ENCODE data around the gene FAM53B.

FAM53B gene

DNA sequence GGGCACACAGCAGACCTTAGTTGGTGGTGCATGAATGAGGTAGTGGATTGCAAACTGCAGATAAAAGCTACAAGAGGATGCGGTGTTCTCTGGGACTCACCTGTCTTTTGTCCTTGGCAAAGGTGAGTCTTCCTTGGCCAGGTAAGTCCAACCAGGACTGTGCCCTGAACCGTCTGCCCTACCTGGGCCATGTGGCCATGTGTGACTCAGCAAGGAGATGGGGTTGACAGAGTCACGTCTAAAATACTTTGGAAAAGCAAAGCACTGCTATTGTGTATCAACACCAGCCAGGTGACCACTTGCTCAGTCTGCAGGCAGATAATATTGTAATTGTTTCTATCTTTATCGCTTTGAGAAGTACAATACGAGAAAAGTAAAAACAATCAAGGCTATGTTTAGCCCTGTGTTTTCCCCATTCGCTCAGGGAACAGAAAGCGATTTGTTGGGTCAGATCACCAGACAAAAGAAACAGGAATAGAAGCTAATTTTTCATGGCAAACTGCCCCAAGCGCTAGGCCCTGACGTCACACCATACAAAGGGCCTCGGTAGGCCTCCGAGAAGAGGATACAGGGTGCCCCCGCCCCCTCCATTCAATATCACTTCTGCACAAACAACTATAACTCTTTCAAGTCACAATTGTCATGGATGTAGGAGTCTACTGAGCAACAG, 57.3 kb downstream of the FAM53B start:
- no peak for DNase-seq (ENCODE audit: extremely low read depth, low read depth)
- TF ChIP-seq, protein P1, sequence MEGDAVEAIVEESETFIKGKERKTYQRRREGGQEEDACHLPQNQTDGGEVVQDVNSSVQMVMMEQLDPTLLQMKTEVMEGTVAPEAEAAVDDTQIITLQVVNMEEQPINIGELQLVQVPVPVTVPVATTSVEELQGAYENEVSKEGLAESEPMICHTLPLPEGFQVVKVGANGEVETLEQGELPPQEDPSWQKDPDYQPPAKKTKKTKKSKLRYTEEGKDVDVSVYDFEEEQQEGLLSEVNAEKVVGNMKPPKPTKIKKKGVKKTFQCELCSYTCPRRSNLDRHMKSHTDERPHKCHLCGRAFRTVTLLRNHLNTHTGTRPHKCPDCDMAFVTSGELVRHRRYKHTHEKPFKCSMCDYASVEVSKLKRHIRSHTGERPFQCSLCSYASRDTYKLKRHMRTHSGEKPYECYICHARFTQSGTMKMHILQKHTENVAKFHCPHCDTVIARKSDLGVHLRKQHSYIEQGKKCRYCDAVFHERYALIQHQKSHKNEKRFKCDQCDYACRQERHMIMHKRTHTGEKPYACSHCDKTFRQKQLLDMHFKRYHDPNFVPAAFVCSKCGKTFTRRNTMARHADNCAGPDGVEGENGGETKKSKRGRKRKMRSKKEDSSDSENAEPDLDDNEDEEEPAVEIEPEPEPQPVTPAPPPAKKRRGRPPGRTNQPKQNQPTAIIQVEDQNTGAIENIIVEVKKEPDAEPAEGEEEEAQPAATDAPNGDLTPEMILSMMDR (IDR thresholded peaks at IDR 0.05; ENCODE audit: low read depth, low read length), result no peak

DNA sequence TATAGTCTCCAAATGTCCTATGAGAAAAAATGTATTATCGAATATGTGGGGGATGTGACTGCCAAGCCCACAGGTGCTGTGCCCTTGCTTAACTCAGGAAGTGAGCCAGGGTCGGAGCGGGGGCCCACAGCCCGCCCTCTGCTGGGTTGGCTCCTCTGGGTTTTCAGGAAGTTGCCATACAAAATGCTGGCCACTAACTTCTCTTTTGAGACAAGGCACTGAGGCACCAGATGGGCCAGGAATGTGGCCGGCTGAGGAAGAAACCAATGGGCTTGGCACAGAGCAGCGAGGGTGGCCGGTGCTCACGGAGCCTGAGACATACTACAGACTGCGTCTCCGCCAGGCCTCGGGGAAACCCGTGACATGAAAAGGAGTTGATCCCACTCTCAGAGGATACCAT, 58.9 kb downstream of the FAM53B start:
- TF ChIP-seq, protein P1 (IDR thresholded peaks at IDR 0.05; ENCODE audit: low read depth, low read length), result no peak
- no peak for DNase-seq (ENCODE audit: extremely low read depth, low read depth)

DNA sequence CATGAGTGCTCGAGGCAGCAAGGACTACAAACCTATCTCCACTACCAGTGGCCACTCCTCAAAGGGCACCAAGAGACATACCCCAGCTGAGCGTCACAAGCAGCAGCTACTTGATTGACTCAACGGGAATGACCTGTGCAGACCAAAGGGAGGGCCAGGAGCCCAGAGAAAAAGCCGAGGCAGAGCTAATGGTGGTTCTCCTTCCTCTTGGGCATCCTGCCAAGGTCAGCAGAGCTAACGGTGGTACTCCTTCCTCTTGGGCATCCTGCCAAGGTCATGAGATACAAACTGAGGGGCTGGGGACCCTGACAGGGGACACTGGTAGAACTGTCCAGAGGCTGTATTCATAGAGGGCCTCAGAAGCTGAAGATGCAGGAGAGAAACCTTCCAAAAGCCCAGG, 60.4 kb downstream of the FAM53B start:
- TF ChIP-seq, protein P1 (IDR thresholded peaks at IDR 0.05; ENCODE audit: low read depth, low read length), result no peak
- DNase-seq (ENCODE audit: extremely low read depth, low read depth), result no peak

DNA sequence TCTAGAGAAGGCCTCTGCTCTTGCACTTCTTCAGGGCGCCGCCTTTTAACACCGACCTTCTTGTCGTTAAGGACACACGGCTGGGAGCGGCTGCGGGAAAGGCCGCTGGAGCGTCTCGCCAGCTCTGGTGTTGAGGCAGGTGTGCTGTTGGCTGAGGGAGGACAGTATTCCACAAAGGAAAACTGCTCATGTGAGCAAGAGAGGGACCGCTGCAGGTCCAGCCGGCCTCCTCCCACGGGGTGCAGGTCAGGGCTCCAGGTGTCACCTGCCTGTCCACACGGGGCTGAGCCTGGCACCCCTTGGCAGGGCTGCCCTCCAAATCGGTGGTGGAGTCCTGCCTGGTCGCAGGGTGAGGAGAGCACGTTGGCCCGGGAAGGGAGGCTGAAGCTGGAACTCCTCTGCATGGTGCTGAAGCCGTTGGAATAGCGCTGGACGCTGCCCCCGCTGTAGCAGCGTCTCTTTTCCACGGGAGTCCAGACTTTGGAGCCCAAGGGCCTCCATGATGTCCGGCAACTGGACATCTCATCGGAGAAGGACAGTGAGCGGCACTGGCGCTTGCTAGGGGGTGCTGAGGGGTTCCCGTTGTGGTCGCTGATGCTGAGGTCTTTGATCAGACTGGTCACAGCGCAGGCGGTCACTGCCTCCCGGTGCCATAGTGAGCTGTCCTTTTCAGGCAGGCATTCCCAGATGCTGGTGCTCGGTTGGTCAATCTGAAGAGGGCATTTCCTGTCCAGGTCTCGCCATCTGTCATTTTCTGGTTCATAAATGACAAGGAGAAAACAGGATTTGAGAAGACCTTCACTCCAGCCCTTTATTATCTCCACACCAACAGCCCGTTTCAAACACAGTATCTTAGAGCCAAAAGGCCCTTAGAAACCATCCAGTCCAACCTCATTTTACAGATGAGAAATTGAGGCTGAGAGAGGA, 62.3 kb downstream of the FAM53B start:
- no peak for DNase-seq (ENCODE audit: extremely low read depth, low read depth)
- TF ChIP-seq, protein P1 (IDR thresholded peaks at IDR 0.05; ENCODE audit: low read depth, low read length), result no peak

DNA sequence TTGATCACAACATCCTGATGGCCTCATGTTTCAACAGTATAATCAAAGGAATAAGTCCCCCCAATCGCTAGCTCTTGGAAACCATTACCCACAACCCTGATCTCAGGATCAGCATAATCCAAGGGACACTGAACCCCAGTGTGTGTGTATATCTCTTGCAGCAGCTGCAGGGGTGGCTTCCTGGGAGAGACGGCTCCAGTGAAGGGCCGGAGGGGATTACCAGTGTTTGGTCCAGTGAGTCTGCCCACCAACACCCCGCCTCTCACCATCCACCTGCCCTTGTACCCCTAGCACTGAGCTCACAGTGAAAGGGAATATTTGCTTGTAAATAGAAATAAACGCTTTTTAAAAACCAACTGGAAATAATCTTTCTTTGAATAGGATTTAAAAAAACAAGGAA, 63.1 kb downstream of the FAM53B start:
- TF ChIP-seq, protein P1 (IDR thresholded peaks at IDR 0.05; ENCODE audit: low read depth, low read length), result no peak
- DNase-seq (ENCODE audit: extremely low read depth, low read depth), result no peak

DNA sequence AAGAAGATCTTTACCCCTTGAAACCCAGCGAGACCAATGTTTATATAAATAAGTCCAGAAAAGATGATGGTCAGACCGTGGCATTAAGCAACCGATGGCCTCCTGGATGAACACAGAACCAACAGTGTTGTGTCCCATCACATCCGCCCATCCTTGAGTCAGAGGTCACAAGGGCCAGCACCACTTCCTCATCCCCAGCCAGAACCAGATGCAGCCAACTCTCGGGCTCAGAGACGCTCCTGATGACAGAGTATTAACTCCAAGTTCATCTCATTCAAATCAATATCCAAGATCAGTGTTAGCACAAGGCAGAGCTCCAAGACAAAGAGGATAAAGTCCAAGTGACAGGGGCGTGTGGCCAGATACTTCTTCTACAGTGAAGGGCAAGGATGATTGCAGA, 63.5 kb downstream of the FAM53B start:
- TF ChIP-seq, protein P1 (IDR thresholded peaks at IDR 0.05; ENCODE audit: low read depth, low read length), result no peak
- DNase-seq (ENCODE audit: extremely low read depth, low read depth), result no peak

DNA sequence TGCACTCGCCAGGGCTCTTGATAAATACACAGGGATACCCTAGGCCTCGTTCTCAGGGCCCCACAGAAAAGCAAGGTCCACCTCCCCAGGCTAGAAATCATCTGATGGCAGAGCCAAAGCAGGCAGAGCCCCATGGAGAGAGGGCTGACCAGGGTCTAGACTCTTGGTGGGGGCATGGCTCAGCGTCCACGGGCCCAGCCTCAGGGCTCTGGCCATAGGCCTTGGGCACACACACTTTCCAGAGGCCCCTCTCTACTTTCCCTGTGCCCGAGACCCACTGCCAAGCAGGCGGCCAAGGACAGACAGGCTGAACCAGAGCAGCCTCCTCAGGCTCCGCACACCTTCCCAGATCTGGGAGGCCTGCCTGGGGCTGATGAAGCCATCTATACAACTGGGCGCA, 64.8 kb downstream of the FAM53B start:
- TF ChIP-seq, protein P1 (IDR thresholded peaks at IDR 0.05; ENCODE audit: low read depth, low read length), result no peak
- no peak for DNase-seq (ENCODE audit: extremely low read depth, low read depth)

Measured in AG09319 (cell line).